Activated CD4-positive, alpha-beta T cell treated with anti-CD3 and anti-CD28 coated beads for 1 hour (primary cell): ENCODE measurements around the gene COL27A1.

Source experiments
- DNase-seq: peaks from one replicate; pipeline ENCODE4 v3.0.0-alpha.2; 2020

COL27A1 gene

DNA sequence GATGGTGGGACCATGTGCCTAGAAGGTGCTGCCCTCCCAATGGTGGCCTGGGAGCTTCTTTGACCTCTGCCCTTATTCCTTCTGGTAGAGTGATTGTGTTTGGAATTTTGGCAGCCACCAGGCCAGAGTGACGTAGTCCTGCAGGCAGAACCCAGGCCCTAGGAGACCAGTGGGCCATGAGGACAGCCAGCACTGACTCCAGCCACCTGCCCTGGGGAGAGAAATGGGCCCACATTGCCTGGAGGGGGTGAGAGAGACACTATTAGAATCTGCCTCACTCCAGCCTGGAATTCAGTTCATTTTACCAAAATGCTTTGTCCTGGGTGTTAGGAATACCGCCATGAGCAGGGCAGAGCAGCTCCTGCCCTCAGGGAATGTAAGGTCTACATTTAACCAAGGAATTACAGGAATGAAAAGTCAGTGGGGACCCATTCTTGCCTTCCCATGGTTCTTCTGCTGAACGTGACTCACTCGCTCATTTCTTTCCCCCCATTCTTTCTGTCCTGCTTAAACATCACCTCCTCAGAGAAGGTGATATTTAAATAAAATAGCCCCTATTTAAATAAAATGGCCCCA is 5.5 kb upstream of the COL27A1 start:
- no peak for DNase-seq

DNA sequence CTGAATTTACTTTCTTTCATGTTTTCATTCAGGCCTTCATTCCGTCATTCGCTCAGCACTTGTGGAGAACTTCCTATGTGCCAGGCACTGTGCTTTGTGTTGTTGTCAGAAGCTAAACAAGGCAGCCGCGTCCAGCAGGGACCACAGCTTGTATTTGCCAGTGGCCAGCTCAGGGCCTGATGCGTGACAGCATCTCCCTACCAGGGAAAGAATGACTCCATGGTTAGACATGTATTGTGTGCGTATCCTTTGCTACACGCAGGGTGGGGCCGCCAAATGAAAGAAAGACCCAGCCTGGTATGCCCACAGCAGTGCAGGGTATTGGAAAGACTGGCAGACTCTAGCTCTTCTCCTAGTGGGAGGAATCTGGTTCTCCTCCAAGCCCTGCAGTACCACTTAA is 4.7 kb upstream of the COL27A1 start:
- no peak for DNase-seq

- no peak for DNase-seq
Observed at GRCh38 chr9:114151426-114151956, 3.8 kb upstream of the COL27A1 start.

DNA sequence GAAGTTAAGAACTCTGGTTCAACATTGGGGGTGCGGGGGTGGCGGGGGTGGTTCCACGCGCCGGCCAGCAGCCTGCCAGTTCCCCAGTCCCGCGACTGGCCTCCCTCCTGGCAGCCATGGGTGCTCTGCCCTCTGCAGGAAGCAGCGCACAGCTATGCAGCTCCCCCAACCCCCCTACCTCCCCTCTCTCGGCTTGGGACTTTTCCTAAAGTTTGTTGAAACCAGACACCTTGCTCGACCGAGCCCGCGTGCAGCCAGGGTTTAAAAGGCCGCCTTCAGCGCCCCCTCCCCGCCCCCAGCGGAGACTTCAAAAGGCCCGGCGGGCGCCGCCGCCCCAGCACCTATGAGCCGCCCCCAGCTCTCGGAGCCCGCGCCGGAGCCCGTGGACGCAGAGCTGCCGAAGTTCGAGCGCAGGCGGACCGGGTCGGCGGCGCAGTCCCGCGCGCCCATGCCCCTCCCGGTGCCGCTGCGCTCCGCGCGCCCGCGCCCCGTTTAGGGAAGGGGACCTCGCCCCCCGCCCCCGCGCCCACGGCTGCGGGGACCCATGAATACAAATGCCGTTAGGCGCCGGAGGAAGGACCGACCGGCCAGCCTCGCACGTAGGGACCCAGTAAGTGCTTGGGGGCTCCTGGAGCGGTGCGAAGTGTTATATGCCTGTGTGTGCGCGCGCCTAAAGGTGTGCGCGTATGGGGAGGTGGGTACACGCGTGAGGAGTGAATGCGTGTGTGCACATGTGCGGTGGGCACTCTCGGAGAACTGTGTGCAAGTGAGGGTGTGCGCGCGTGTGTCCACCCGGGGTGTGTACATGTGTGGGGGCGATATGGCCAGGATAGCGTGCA is 1.4 kb upstream of the COL27A1 start:
- no peak for DNase-seq

GRCh38 chr9:114154600-114155102 is 686 bp upstream of the COL27A1 start:
- DNase-seq: no peak

DNA sequence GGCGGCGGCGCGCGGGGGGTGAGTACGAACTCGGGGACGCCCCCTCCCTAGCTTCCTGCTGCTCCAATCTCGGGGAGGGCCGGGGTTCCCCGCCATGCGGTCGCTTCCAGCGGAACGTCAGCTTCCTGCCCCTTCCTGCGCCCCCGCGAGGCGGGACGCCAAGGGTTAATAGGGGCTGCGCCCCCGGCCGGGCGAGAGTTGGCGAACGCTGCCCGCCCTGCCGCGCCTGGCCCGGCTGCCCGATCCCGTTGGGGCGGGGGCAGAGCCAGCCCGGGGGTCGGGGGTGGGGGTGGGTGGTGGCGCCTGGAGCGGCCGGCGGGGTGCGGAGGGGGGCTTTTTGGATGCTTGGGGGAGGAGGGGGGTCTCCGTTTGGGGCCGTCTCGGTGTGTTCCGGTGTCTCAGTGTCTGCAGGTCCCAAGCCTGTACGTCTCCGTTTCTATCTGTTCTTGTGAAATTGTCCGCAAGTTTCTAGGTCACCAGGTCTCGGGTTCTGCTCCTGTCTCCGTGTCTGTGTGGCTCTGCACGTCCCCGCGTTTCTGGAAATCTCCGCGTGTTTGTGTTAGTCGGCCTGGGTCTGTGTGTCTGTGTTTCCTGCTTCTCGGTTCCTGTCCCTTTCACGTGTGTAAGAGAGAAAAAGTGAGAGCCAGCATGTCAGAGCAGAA is 789 bp downstream of the COL27A1 start:
- no peak for DNase-seq

GRCh38 chr9:114156657-114157421 is 1.5 kb downstream of the COL27A1 start:
- DNase-seq: no peak

DNA sequence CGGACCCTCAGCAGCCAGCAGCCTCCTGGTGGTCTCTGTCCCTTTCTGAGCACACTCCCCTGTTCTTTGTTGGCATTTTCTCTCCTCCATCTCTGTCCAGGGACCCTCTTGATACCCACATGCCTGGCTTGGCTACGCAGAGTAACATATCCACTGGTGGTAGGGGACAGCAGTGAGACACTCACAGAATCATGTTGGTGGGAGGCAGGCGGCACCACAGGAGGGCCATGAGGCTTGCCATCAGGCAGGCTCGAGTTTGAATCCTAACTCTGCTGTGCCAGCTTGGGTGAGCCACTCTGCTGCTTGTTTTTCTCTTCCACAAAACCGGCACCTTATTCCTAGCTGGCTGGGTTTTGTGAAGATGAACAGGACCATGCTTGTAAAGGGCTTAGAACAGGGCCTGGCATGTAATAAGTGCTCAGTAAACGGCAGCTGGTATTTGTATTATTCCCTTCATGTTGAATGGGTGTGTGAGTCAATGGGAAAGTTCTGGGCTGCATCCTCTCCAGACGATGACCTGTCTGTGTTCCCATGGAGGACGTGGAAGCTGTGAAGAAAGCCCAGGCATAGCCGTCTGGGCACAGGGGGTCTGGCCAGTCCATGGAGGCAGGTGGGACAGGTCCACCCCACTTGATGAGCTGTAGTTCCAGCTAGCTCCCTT is 2.3 kb downstream of the COL27A1 start:
- DNase-seq: no peak

DNA sequence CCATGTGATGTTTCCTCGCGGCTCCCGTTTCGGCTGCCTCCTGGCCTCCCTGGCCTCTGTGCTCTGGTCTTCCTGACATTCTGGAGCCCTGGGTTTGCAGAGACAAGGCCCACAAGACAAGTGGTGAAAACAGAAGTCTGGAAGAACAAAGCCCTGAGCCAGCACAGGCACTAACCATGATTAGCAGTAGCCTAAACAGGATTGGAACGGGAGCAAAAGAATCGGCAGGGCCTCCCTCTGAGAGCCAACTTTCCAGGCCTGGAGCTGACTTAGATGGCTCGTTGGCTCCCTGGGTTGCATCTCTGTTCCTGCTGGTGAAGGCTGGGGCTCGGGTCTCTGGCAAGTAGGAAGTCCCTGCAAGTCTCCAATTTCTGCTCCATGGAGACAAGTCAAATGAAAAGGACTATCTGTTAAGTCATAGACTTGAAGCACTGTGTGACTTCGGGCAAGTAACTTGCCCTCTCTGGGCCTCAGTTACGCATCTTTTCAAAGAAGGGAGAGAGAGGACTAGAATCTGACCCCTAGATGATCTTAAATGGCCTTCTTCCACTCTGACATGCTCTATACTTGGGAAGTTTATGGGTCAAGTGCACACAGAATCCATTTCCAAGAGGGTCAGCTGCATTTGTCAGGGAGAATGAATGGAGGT is 3.3 kb downstream of the COL27A1 start:
- DNase-seq: no peak

GRCh38 chr9:114159691-114160090 is 4.4 kb downstream of the COL27A1 start:
- DNase-seq: no peak

- DNase-seq: no peak
Observed at GRCh38 chr9:114161513-114161912, 6.2 kb downstream of the COL27A1 start.

- no peak for DNase-seq
Observed at GRCh38 chr9:114163517-114163951, 8.2 kb downstream of the COL27A1 start.

DNA sequence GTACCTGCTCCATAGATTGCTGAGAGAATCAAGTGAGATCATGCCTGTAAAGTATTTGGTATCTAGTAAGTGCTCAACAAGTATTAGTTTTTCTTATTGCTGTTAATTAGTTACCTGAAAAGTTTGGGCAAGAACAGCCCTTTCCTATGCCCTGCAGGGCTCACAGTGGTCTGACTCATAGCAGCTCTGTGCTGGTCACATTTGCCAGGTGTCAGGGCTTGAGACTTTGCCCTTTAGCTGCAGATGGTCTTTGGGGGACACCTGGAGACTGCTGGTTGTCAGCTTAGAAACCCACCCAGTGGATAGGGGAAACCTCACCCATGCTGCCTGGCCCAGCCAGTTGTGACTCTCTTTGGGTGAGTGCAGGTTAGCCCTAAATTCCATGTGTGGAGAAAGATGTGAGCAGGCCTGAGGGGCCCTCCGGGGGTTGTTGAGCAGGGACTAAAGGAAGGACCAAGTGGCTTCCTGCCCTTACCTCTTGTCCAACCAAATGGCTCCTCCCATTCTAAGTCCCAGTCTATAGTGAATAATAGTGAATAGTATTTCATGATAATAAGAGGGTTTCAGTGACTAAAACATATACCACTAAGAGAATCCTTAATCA is 9.0 kb downstream of the COL27A1 start:
- no peak for DNase-seq

- DNase-seq: no peak
Observed at GRCh38 chr9:114165407-114166102, 10.2 kb downstream of the COL27A1 start.

GRCh38 chr9:114166103-114166470 is 10.8 kb downstream of the COL27A1 start:
- no peak for DNase-seq

GRCh38 chr9:114166614-114167572 is 11.6 kb downstream of the COL27A1 start:
- DNase-seq: no peak

DNA sequence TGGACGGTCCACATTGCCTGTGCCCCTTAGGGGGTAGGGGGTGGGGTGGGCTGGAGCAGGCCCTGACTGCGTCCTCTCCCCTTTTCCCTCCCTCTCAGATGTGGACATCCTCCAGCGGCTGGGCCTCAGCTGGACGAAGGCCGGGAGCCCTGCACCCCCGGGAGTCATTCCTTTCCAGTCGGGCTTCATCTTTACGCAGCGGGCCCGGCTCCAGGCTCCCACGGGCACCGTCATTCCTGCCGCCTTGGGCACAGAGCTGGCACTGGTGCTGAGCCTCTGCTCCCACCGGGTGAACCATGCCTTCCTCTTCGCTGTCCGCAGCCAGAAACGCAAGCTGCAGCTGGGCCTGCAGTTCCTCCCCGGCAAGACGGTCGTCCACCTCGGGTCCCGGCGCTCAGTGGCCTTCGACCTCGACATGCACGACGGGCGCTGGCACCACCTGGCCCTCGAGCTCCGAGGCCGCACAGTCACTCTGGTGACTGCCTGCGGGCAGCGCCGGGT is 12.3 kb downstream of the COL27A1 start:
- no peak for DNase-seq

DNA sequence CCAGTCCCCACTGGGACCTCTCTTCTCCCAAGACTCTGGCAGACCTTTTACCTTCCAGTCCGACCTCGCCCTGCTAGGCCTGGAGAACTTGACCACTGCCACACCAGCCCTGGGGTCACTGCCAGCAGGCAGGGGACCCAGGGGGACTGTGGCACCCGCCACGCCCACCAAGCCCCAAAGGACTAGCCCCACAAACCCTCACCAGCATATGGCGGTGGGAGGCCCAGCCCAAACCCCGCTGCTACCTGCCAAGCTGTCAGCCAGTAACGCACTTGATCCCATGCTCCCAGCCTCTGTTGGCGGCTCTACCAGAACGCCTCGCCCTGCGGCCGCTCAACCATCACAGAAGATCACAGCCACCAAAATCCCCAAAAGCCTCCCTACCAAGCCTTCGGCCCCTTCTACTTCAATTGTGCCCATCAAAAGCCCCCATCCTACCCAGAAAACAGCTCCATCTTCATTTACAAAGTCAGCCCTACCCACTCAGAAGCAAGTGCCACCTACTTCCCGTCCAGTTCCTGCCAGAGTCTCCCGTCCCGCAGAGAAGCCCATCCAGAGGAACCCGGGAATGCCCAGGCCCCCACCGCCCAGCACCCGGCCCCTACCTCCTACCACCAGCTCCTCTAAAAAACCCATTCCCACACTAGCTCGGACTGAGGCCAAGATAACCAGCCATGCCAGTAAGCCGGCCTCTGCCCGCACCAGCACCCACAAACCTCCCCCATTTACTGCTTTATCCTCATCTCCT is 13.1 kb downstream of the COL27A1 start:
- DNase-seq: no peak
